Colonic mucosa (tissue), 4 donors: Measurements from ENCODE around the gene PHKA1. TPM values are rescaled to one million over a fixed set of nuclear protein-coding genes. Genes with fewer than 3 reads are reported as not detected.

Experiments
- DNase-seq: peaks from one replicate; pipeline ENCODE4 v3.0.0-alpha.2; 2020
- H3K27ac ChIP-seq: fragments of 200-600 bp; one replicate; pipeline ENCODE4 v1.8.0; 2021
- H3K27me3 ChIP-seq: fragments of 200-600 bp; one replicate; pipeline ENCODE4 v1.8.0; 2021
- H3K36me3 ChIP-seq: fragments of 200-600 bp; one replicate; pipeline ENCODE4 v1.8.0; 2021
- H3K4me1 ChIP-seq: fragments of 200-600 bp; one replicate; pipeline ENCODE4 v1.8.0; 2021; ENCODE audit warnings: mild to moderate bottlenecking
- H3K4me3 ChIP-seq: fragments of 200-600 bp; one replicate; pipeline ENCODE4 v1.8.0; 2021
- H3K9ac ChIP-seq, 2 donors: one replicate each; pipeline ENCODE4 v1.7.0; 2013; ENCODE audit warnings: control low read depth in 2 of 2, low read depth in 2 of 2, low read length in 2 of 2
- H3K9me3 ChIP-seq: fragments of 200-600 bp; one replicate; pipeline ENCODE4 v1.8.0; 2021
- CTCF ChIP-seq: fragments of 200-600 bp; IDR thresholded peaks from one replicate; pipeline ENCODE4 v1.8.0; 2022; ENCODE audit warnings: antibody characterized with exemption, mild to moderate bottlenecking
- intact Hi-C: fragments of 100-400 bp; cut with DNase I; formaldehyde crosslinking; loops from one replicate; pipeline ENCODE4 v1.14.1; 2022
- total RNA-seq, 2 donors: library from RNA; stranded (reverse); fragmentation: NEBNext Ultra II Directional in 1 of 2; extraction: Animal tissue kit (Norgen Biotek cat#: 25700) in 1 of 2; gene quantifications; one replicate each; pipeline ENCODE4 v1.2.1, GENCODE V29; 2021
- donor health status: healthy.
- donor health status: DM: no; HTN: no; CAD: no.
- donor health status: DM: no; HTN: no; CAD: no.

The PHKA1 gene
- total RNA-seq, 2 donors from 2014 or later: 4.2 to 4.7 TPM

- intact Hi-C loops: no loop called here
- H3K27ac ChIP-seq: no peak overlapping the region
- TF ChIP-seq CTCF: no peak
- H3K4me3 ChIP-seq: no peak overlapping the region
- H3K27me3 ChIP-seq: no peaks in the 10 kb centered on the region
- DNase-seq: no peak
- H3K36me3 ChIP-seq: no peaks in the 10 kb centered on the region
- H3K9me3 ChIP-seq: no peaks in the 10 kb centered on the region
- no peak overlapping the region for H3K9ac ChIP-seq
- no peaks in the 10 kb centered on the region for H3K4me1 ChIP-seq
Observed at GRCh38 chrX:72705111-72705510, 9.0 kb downstream of the PHKA1 start.

- no peak overlapping the region for H3K4me3 ChIP-seq
- intact Hi-C loops: no loop called here
- no peak for TF ChIP-seq CTCF
- H3K4me1 ChIP-seq: no peaks in the 10 kb centered on the region
- no peak for DNase-seq
- H3K9ac ChIP-seq: no peak overlapping the region
- H3K9me3 ChIP-seq: no peaks in the 10 kb centered on the region
- no peaks in the 10 kb centered on the region for H3K36me3 ChIP-seq
- no peak overlapping the region for H3K27ac ChIP-seq
- no peaks in the 10 kb centered on the region for H3K27me3 ChIP-seq
Observed at GRCh38 chrX:72694170-72694569, 19.9 kb downstream of the PHKA1 start.

GRCh38 chrX:72693477-72693876 lies 20.6 kb downstream of the PHKA1 start:
- no peak overlapping the region for H3K9ac ChIP-seq
- H3K9me3 ChIP-seq: no peaks in the 10 kb centered on the region
- TF ChIP-seq CTCF: no peak
- no peak for DNase-seq
- no peak overlapping the region for H3K4me3 ChIP-seq
- no peaks in the 10 kb centered on the region for H3K36me3 ChIP-seq
- intact Hi-C loops: no loop called here
- H3K4me1 ChIP-seq: no peaks in the 10 kb centered on the region
- H3K27ac ChIP-seq: no peak overlapping the region
- H3K27me3 ChIP-seq: no peaks in the 10 kb centered on the region

GRCh38 chrX:72687396-72687795 lies 26.7 kb downstream of the PHKA1 start:
- no peaks in the 10 kb centered on the region for H3K4me1 ChIP-seq
- intact Hi-C loops: no loop called here
- no peaks in the 10 kb centered on the region for H3K9me3 ChIP-seq
- no peaks in the 10 kb centered on the region for H3K36me3 ChIP-seq
- no peak for TF ChIP-seq CTCF
- H3K9ac ChIP-seq: no peak overlapping the region
- DNase-seq: no peak
- no peak overlapping the region for H3K4me3 ChIP-seq
- H3K27ac ChIP-seq: no peak overlapping the region
- H3K27me3 ChIP-seq: no peaks in the 10 kb centered on the region

- DNase-seq: peak; percentile 25
- no peak overlapping the region for H3K9ac ChIP-seq
- H3K27ac ChIP-seq: no peak overlapping the region
- H3K4me3 ChIP-seq: no peak overlapping the region
- no peak for TF ChIP-seq CTCF
- H3K4me1 ChIP-seq: no peaks in the 10 kb centered on the region
- H3K27me3 ChIP-seq: no peaks in the 10 kb centered on the region
- no peaks in the 10 kb centered on the region for H3K36me3 ChIP-seq
- intact Hi-C loops: no loop called here
- no peaks in the 10 kb centered on the region for H3K9me3 ChIP-seq
Observed at GRCh38 chrX:72685810-72686456, 28.2 kb downstream of the PHKA1 start.
